GM18867 (cell line): ENCODE measurements around the gene SLC9A9.

ENCODE experiments used
- ATAC-seq: cut with Tn5 transposase; IDR thresholded peaks from one replicate; pipeline ENCODE4 v1.9.1; 2021; ENCODE audit warnings: mild to moderate bottlenecking, moderate library complexity; ENCODE audit not compliant: unreplicated experiment

SLC9A9 gene

DNA sequence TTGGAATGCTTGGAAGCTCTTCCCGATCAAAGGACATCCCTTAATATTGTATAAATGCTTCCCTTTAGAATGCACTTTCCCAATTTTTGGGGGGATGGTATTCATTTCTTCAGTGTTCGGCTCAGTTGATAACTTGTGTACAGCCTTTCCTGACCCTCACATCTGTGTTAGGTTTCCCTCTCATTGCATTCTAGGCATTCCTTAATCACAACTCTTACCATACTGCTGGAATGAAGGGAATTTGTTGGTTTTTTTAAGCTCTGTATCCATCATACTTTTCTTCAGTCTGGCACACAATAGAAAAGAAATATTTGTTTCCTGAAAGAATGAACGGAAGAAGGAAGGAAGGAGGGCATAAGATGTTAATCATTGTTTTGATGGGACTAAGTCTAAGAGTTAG lies 609.2 kb downstream of the SLC9A9 start:
- no peak for ATAC-seq

DNA sequence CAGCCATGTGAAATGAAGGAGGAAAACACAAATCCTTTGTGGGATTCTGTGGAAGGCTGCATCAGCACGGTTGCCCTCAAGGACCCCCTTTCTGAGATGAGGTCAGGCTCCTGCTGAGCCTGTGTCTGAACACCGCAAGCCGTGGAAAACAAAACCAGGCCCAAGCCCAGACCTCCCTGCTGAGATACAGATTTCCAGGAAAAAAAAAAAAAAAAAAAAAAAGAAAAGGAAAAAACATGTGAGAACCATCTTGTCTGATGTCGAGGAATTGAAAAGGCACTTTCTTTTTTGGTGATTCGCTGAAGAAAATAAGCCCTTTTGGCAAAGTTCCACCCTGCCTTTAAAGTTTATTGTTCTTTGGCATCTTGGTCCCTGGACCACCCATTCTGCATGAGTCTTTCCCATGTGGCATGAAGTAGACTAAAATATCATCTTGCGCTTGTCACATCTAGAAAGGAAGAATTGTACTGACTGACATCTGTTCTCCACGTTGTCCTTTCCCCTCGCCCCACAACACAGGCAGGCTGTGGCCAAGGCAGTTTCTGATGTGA lies 611.1 kb downstream of the SLC9A9 start:
- ATAC-seq = no peak

DNA sequence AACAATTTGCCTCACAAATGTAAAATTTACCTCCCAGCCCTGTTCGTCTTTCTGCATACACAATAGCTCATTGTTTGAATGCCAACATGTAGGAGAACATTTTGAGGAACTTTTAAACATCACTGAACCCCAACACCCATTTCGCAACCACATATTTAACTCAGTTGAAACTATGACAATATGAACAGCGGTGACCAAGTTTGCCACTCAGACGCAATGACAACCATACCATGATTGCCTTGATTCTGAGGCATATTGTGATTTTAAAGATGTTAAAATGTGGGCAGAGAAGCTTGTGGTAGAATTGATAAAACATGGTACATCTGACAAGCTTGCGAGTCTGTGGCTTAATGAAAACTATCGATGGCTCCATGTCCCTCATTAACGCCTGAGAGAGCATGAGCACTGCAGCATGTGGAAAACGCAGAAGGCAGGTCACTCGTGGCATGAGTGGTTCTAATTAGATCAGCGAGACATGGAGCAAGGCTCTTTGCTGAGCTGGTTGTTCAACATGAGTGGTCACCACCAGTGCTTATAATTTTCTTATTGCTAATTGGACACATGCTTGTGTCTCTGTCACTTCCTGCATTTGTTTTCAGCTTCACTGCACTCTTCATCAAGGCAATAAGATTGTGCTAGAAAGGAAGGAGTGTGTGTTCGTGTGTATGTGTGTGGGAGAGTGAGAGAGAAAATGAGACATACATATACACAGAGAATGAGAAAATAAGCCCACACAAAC lies 611.9 kb downstream of the SLC9A9 start:
- ATAC-seq = peak; percentile 53

DNA sequence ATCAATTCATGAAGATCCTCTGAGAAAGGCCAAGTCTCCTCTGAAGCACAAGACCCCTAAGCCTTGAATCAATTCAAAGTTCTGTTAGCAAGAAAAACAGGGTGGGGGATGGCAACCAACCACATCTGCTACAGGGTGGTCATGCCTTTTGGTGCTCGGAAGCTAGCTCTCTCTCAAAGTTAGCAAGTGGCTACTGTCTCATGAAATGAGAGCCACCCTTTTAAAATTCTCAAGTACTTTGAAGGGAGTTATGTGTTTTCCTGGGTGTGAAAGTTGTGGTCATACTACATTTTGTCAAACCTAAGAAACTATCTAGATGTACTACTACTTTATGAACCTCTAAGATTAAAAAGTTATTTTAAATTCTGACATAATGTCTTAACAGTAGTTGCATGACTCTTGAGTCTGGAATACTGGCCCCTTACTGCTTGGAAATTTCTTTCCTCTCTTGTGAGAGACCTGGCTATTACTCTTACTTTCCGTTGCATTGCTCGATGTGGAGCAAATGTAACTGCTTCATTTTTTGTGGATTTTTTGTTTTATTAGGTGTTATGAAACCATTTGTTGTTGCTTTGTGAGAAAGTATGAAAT lies 612.6 kb downstream of the SLC9A9 start:
- no peak for ATAC-seq

DNA sequence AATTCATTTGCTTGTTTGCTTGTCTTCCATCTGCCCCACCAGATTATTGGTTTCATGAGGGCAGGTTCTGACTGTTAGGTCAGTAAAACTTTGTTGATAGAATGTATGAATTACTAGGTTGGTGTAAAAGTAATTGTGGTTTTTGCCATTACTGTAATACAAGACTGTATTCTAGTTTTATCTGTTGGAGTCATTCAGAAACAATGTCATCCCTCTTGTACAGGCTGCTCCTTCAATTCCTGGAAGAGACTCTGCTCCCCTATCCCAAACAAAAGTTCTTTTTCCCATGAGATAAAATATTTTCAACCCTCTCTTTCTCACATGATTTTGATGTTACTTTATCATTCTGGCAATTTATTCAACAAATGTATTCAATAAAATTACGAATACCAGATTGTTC lies 613.7 kb downstream of the SLC9A9 start:
- no peak for ATAC-seq

DNA sequence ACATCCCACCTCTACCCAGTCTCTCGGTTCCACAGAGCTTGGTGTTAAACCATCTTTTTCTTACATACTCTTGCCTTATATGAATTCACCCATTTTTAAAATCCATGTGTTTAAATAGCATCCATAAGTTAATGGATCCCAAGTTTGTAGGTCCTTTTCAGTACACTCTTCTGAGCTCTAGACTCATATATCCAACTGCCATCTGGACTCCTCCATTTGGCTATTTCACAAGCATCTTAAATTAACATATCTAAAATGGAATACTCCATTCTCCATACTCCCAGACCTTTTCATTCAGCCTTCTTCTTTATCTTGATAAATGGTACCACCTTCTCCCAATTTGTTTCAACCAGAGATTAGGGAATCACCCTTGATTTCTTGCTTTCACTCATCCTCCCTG lies 615.3 kb downstream of the SLC9A9 start:
- ATAC-seq = no peak

DNA sequence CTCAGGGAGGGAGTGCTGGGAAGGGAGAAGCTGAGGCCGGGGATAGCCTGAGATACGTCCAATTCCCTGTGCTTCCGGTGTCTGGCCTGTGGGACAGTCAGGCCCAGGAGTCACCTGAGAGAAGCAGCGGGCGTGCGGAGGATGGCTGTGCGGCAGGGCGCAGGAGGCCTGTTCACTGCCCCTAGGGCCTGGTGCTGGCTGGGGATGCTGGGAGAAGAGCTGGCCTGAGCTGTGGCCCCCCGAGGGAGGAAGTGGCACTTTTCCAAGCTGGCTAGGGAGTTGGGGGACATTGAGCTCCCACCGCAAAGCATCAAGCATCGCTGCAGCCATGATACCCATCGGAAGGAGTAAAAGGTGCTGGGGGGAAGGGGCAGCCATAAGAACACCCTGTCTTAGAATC lies 619.9 kb downstream of the SLC9A9 start:
- ATAC-seq = no peak

DNA sequence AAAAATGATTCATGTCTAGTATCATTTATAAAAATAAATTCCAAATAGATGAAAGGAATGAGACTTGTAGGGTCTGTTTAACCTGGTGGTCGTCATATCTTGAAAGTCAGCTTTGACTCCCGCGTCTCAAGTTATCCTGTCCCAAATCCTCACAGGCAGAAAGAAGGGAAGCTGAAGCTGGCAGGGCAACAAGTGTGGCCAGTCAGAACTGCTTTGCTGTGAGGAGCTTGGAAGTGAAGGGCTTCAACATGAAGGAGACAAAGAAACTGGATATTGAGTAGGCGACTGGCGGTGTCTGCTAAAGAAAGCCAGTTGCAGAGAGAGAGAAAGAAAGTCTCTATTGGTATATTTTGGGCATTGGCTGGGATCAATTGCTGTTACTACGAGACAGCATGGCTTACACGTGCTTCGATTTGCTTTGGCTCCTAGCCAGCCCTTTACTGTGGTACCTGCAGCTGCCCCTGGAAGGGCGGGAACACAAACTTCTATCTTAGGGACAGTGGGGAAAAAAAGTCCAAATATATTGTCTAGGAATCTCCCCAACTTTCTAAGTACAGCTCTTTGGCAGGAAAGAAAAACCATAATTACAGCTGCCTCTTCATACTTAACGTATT lies 621.5 kb downstream of the SLC9A9 start:
- no peak for ATAC-seq

DNA sequence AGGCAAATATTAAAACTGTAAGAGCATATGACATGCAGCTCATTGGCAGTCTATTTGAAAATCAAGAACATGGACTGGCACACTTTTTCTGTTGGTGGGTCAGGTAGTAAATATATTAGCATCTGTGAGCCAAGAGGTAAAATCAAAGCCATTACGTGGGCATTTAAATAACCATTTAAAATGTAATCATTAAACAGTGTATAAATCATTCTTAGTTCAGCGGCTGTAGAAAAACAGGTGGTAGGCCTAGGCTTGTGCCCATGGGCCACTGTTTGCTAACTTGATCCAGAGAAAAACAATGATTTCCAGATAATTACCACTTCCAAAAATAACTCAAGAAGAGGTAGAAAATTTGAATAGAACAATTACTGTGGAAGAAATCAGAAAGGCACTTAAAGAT lies 623.6 kb downstream of the SLC9A9 start:
- ATAC-seq = no peak

DNA sequence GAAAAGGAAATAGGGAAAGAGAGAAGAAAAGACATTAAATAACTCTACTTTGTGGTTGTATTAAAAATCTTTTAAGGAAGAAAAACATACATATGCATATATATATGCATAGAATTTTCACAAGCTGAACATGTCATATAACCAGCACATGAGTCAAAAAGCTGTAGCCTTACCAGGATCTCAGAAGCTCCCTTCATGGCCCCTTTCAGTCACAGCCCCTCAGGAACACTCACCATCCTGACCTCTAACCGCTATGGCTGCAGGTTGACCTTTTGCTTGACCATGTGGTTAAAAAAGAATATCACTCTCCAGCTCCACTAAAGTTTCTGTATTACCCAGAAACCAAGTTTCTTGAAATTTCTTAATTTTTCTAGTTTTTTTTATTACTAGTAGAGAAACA lies 625.3 kb downstream of the SLC9A9 start:
- ATAC-seq = no peak

DNA sequence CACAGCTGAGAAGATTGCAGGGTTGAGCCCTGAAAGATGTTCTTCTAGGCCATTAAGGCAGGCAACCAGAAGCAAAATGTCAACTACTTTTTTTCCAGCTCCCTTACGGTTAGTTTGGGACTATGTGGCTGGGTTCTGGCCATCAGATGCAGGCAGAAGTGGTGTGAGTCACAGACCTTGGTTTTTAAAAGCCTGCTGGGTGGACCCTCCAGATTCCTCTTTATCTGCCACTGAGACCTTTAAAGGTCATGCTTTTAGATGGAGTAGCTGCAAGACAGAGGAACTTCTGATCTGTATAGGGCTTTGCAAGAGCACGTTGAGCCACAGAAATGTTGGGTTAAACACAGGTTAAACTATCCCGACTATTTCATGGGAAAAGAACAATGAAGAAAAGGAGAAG lies 625.8 kb downstream of the SLC9A9 start:
- no peak for ATAC-seq

DNA sequence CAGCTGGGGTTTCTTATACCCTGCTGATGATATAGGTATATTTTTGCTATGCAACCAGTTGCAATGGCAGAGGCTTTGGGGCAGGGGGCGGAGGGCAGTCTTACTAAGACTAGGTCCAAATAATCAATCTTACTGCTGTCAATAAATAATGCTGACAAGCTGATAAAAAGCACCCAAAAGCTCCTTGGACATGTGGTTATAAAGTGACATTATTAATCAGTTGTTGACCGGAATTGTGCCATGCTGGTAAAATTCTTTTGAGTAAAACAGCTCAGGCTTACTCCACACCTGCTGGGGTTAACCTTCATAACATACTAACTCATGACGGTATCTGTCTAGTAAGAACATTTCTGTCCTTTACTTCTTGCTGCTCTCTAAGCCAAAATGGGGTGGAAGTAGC lies 626.8 kb downstream of the SLC9A9 start:
- ATAC-seq = no peak

DNA sequence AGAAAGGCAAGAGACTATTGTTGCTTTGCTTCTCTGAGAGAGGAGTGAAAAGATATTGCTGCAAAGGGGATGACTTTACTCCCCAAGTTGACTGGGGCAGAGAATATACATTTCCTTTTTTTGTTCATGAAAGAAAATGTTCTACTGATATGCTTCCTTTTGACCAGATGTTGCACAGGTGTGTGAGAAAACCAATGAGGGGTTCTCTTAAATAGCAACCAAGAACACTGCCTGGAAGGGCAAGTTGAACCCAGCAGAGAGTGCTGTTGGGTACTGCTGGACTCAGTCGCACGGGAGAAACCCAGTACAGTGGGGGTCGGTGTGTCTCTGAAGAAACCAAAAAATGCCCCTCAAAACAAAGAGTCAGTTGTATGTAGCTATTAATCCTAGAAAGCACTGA lies 627.5 kb downstream of the SLC9A9 start:
- ATAC-seq = peak; percentile 77

DNA sequence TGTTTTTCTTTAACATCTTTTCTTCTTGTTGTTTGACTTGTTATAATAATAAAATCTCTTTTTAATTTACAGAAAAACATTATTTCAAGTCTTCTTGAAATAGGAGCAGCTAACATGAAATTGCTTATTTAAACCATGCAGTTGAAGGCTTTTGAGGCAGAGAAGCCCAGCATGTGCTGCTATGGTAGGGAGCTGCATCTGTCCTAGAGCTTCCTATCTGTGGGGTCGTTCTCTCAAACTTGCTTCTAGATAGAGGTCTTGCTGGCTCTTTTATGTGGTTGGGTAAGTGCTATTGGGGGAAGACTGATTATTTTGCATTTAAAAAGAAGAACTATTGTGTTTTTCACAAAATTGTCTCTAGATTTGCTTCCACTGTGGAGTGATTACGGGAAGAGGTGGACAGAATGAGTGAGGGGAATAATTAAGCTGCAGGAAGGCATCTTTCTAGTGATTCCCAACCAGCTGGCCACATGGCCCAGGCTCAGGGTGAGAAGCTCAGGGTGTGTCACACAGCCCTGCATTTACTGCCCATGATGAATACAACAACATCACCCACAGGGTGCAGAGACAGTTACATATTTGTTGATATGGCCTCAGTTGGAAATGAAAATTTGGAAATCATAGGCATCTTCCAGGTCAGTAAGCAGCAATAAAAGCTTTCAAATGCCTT lies 630.0 kb downstream of the SLC9A9 start:
- ATAC-seq = no peak

DNA sequence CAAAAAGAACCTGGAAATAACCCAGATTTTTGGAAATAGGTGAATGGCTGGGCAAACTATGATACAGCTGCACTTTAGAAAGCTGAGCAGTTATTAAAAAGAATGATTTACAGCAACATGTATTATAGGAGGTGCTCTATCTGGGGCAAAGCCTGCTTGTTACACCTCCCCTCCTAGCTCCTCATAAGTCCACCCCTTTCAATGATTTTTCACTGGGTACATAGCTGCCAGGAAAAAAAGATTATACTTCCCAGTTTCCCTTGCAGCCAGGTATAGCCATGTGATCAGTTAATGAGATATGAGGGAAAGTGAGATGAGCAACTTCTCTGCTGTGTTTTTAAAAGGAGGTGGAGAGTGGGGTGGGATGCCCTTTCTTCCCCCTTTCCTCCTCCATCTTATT lies 631.0 kb downstream of the SLC9A9 start:
- no peak for ATAC-seq

DNA sequence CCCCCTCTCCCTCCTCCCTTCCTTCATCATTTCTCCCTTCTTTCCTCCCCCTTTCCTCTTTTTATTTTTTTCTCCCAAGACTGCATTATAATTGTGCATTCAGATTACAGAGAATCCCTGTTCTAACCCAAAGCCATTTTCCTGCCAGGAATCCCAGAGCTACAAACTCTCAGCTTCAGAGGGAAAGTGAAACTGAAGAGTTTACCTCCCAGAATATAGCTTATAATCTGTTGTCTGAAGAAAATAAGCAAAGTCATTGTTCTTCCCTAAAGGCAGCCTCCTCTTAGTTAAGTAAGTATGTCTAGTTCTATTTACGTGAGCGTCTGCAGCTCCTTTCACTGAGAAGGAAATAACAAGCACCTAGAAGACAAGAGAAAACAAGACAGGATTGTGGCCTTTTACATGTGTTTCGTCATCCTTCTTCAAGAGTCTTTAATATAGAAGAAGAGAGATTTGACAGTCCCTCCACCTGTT lies 631.5 kb downstream of the SLC9A9 start:
- no peak for ATAC-seq
